Kidney epithelial cell (primary cell): ENCODE data around the gene LZTR1. TPM values are rescaled to one million over a fixed set of nuclear protein-coding genes. Genes with fewer than 3 reads are reported as not detected.

Source experiments
- DNase-seq: peaks from one replicate; pipeline ENCODE4 v3.0.0-alpha.2; 2010; ENCODE audit warnings: low read depth
- H3K27me3 ChIP-seq: 2 replicates; pipeline ENCODE4 v1.6.0; 2011; ENCODE audit warnings: low read length; ENCODE audit not compliant: control insufficient read depth, insufficient read depth
- H3K36me3 ChIP-seq: 2 replicates; pipeline ENCODE4 v1.5.1; 2011; ENCODE audit warnings: low read length; ENCODE audit not compliant: control insufficient read depth, insufficient read depth
- H3K4me3 ChIP-seq: 2 replicates; pipeline ENCODE4 v1.5.1; 2011; ENCODE audit warnings: low read depth, mild to moderate bottlenecking, control low read depth, low read length
- total RNA-seq: library from RNA; depleted of rRNA; stranded (reverse); fragments of >200 nt; gene quantifications from 2 replicates; pipeline ENCODE4 v1.2.3, GENCODE V29; 2015
- TF ChIP-seq, protein P1 (sequence below): IDR thresholded peaks from 2 replicates; pipeline ENCODE4 v1.5.1; 2011; ENCODE audit warnings: mild to moderate bottlenecking, moderate library complexity, low read length, control low read depth, inconsistent platforms; ENCODE audit not compliant: insufficient read depth, poor library complexity, severe bottlenecking

Gene LZTR1
- total RNA-seq, 1 donor from 2014 or later = 45.2 TPM

DNA sequence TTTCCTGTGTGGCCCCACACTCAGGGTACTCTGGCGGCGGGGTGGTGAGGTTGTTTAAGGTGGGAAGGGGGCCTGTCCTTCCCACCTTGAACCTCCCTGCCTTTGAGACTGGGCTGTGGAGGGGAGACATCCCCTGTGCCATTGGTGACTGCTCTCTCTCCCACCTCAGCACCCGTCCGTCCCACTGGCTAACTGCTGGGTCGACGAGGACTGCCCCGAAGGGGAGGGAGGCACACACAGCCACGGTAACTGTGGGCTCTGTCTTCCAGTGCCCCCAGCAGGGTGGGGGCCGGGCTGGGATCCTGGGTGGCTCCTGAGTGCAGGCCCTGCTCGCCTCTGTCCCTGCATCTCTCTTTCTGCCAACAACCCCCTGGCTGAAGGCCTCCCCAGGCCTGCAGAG lies 40.4 kb downstream of the LZTR1 start:
- no peak for DNase-seq
- TF ChIP-seq, protein P1, sequence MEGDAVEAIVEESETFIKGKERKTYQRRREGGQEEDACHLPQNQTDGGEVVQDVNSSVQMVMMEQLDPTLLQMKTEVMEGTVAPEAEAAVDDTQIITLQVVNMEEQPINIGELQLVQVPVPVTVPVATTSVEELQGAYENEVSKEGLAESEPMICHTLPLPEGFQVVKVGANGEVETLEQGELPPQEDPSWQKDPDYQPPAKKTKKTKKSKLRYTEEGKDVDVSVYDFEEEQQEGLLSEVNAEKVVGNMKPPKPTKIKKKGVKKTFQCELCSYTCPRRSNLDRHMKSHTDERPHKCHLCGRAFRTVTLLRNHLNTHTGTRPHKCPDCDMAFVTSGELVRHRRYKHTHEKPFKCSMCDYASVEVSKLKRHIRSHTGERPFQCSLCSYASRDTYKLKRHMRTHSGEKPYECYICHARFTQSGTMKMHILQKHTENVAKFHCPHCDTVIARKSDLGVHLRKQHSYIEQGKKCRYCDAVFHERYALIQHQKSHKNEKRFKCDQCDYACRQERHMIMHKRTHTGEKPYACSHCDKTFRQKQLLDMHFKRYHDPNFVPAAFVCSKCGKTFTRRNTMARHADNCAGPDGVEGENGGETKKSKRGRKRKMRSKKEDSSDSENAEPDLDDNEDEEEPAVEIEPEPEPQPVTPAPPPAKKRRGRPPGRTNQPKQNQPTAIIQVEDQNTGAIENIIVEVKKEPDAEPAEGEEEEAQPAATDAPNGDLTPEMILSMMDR = no peak
- H3K4me3 ChIP-seq = no peak overlapping the region
- peaks cover 2% of the 10 kb centered on the region for H3K27me3 ChIP-seq
- no peaks in the 10 kb centered on the region for H3K36me3 ChIP-seq

DNA sequence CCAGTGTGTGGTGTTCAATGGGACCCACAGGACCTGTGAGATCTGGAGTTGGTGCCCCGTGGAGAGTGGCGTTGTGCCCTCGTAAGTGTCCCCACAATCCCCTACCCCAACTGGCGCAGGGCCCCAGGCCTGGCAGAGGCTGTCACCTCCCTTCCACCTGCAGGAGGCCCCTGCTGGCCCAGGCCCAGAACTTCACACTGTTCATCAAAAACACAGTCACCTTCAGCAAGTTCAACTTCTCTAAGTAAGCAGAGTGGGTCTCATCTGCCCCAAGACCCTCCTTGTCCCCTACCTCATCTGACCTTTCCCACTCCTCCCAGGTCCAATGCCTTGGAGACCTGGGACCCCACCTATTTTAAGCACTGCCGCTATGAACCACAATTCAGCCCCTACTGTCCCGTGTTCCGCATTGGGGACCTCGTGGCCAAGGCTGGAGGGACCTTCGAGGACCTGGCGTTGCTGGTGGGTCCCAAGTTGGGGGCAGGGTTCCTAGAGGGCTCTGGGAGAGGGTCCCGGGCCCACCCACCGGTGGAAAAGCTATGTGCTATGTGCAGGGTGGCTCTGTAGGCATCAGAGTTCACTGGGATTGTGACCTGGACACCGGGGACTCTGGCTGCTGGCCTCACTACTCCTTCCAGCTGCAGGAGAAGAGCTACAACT lies 41.0 kb downstream of the LZTR1 start:
- no peak for DNase-seq
- Histone ChIP-seq H3K36me3 (no peaks in the 10 kb centered on the region), H3K4me3 (no peak overlapping the region), H3K27me3 (peaks cover 2% of the 10 kb centered on the region)
- TF ChIP-seq, protein P1 = no peak

DNA sequence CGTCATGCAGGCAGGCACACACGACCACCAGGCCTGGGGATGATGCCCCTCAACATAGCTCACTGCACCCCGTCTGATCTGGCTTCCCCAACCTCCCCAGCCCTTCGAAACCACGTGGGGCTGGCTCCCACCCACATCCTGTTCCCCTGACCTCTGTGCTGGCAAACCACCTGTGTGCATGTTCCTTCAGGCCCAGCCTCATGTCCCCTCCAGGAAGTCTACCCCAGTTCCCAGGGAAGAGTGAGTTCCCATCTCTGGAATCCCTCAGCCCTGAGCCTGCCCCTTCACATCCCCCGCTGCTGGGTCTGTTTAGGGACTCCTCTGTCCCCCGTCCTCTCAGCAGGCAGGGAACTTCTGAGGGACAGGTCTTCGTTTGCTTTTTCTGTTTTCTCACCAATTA lies 43.2 kb downstream of the LZTR1 start:
- H3K36me3 ChIP-seq = no peaks in the 10 kb centered on the region
- H3K4me3 ChIP-seq = no peak overlapping the region
- peaks cover 2% of the 10 kb centered on the region for H3K27me3 ChIP-seq
- TF ChIP-seq, protein P1 = no peak
- no peak for DNase-seq

DNA sequence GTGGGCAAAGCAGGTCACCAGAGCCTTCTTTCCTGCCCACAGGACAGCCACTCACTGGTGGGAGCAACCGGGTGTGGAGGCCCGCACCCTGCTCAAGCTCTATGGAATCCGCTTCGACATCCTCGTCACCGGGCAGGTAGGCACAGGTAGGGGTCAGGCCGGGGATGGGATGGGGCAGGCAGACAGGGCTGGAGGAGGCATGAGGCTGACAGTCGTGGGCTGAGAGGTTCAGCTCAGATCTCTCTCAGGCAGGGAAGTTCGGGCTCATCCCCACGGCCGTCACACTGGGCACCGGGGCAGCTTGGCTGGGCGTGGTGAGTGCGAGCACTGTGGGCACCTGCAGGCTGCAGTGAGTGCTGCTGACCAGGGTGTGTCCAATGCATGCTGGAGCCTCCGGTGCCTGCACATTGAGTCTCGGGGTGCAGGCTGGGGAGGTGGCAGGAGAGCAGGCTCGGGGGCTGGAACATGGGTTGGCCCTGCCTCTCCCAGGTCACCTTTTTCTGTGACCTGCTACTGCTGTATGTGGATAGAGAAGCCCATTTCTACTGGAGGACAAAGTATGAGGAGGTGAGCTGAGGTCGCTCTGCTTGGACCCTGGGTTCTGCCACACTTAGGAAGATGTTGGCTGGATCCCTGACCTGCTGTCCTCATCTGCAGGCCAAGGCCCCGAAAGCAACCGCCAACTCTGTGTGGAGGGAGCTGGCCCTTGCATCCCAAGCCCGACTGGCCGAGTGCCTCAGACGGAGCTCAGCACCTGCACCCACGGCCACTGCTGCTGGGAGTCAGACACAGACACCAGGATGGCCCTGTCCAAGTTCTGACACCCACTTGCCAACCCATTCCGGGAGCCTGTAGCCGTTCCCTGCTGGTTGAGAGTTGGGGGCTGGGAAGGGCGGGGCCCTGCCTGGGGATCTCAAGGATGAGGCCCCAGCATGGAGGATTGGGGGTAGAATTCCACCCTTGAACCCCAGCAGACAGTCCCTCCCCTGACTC lies 44.0 kb downstream of the LZTR1 start:
- no peak overlapping the region for H3K4me3 ChIP-seq
- H3K36me3 ChIP-seq = no peaks in the 10 kb centered on the region
- H3K27me3 ChIP-seq = peaks cover 5% of the 10 kb centered on the region
- DNase-seq = no peak
- TF ChIP-seq, protein P1 = no peak

DNA sequence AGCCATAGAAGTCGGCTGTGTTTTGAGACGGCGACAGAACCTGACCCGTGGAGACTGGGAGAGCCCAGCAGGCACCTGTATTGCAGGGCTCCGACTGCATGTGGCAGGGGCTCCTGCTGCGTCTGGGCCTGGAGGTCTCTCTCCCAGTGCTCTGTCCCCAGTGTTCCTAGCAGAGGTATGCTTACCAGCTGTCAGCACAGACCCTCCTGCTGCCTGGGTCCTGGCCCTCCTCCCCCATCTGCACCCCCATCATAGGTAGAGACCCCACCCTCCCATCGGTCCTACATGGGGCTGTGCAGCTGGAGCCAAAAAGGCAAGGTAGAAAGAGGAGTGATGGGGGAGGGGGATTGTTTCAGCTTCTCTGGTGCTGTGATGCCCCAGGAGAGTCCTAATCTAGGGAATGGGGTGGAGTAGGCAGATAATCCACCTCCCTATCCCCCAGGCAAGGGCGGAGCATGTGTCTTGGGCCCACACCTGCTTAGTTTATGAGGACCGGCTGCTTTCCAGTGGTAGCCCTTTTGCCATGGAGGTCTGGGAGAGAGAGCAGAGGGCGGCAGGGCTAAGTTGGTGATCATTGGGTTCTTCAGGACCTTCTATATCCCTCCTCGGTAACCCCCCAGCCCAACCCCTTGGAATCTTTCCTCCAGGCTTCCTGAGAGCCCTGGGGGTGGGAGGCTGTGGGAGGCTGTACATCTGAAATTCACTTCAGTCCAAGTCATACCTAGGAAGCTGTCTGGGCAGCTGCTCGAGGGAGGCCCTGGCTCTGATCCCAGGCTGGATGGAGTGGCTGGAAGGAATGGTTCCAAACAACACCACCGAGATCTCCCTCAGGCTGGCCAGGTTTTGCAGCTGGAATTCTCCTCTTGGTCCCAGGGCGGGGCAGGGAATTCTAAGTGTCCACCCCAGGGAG lies 44.9 kb downstream of the LZTR1 start:
- no peak for DNase-seq
- TF ChIP-seq, protein P1 = no peak
- H3K36me3 ChIP-seq = no peaks in the 10 kb centered on the region
- peaks cover 15% of the 10 kb centered on the region for H3K27me3 ChIP-seq
- no peak overlapping the region for H3K4me3 ChIP-seq
